Measurements from ENCODE around the gene GGNBP2.

GGNBP2 gene

DNA sequence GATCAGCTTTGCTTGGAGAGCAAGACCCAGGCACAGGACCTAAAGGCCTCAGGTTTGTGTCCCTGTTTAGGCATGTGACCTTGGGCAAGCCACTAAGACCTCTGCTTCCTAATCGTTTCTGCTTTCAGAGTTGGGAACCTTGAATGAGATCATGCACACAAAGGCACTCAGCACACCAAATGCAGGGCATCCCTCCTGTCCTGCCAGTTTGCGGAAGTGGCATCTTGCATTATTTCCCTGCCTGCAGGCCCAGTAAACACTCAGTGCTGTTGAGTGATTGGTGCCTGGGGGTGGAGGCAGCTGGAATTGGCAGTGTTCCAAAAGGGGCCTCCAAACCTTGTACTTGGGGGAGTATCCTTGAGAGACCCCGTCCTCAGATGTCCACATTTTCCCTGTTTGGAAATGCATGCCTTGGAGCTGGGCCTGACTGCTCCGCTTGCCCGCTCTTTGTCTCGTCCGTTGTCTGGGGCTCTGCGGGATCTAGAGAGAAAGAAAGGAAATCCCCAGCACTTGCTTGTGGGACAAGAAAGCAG lies 85.3 kb downstream of the GGNBP2 start:
- DNase-seq (ENCODE audit: low read depth): no peak

DNA sequence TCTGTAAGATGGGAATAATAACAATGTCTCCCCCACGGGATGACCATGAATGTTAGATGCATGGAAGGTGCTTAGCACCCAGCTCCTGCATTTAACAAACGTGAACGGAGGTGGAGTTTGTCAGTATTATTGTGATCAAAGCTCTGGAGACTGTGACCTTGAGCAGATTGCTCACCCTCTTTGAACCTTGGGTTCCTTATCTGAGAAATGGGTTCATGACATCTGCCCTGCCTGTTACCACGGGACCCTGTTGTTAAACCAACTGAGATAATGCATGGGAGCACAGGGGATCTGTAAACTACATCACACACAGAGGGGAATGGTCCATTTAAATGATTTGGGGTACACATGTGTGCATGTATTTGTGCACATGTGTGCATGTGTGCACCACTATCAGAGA lies 86.3 kb downstream of the GGNBP2 start:
- DNase-seq (ENCODE audit: low read depth): no peak

DNA sequence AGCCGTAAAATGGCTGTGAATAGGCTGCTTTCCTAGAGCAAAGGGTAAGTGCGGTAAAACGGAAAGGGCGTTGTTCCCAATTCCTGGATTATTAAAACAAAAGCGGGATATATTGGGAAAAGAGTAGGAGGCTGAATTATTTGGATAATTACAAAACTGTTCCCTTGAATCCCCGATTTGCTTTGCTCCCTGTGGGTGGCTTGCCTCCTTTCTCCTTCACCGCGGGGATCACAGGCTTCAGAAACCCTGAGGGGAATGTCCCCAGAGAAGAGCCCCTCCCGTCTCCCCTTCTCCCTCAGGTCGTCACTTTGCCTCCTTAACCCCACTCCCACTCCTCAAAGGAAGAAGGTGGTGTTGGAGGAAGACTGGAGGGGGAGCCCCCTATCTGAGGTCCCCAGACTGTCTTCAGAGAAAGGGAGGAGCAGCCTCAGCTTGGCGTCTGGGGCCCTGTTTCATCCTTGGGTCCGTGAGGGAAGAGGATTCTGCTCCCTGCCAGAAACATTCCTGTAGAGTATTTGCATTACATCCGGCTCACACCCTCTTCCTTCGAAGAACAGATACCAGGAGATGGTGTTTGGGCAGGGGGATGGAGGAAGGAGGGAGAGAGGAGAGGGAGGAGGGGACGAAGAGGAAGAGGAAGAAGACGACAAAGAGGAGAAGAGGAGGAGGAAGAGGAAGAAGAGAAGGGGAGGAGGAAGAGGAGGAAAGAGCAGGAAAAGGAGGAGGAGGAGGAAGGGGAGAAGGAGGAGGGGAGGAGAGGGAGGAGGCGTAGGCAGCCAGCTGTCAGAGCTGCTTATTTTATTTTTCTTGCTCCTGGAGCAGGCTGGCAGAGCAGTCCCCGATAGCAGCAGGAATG lies 88.4 kb downstream of the GGNBP2 start:
- DNase-seq (ENCODE audit: low read depth): no peak

Data from stromal cell of bone marrow (primary cell).